H9 (cell line): Measurements from ENCODE around the gene MRPL20. TPM values are rescaled to one million over a fixed set of nuclear protein-coding genes. Genes with fewer than 3 reads are reported as not detected.

Experiments
- DNase-seq: peaks from one replicate; pipeline ENCODE4 v3.0.0-alpha.2; 2017
- H2AFZ ChIP-seq: one replicate; pipeline ENCODE4 v1.6.1; 2013; ENCODE audit warnings: mild to moderate bottlenecking, low read length, control low read depth, moderate library complexity
- H2AK5ac ChIP-seq: 2 replicates; pipeline ENCODE4 v1.6.1; 2013; ENCODE audit warnings: low read length, control low read depth, mixed read lengths; ENCODE audit not compliant: insufficient read length
- H2BK120ac ChIP-seq: one replicate; pipeline ENCODE4 v1.6.1; 2013; ENCODE audit warnings: low read depth, mild to moderate bottlenecking, low read length, control low read depth, inconsistent platforms; ENCODE audit not compliant: poor library complexity, severe bottlenecking
- H2BK12ac ChIP-seq: 2 replicates; pipeline ENCODE4 v1.6.1; 2013; ENCODE audit warnings: low read length, control low read depth, mixed read lengths, low read depth; ENCODE audit not compliant: insufficient read length
- H2BK15ac ChIP-seq: 2 replicates; pipeline ENCODE4 v1.6.1; 2013; ENCODE audit warnings: low read depth, low read length, control low read depth
- H2BK20ac ChIP-seq: one replicate; pipeline ENCODE4 v1.6.1; 2013; ENCODE audit warnings: low read depth, mild to moderate bottlenecking, low read length, control low read depth, inconsistent platforms; ENCODE audit not compliant: poor library complexity, severe bottlenecking
- H2BK5ac ChIP-seq: 2 replicates; pipeline ENCODE4 v1.6.1; 2013; ENCODE audit warnings: low read length, control low read depth, mixed read lengths; ENCODE audit not compliant: insufficient read length
- H3K14ac ChIP-seq: 2 replicates; pipeline ENCODE4 v1.6.1; 2013; ENCODE audit warnings: low read length, control low read depth; ENCODE audit not compliant: insufficient read depth
- H3K18ac ChIP-seq: 2 replicates; pipeline ENCODE4 v1.6.1; 2013; ENCODE audit warnings: low read depth, mild to moderate bottlenecking, mixed read lengths, low read length, control low read depth; ENCODE audit not compliant: insufficient read length
- H3K23ac ChIP-seq: 2 replicates; pipeline ENCODE4 v1.6.1; 2013; ENCODE audit warnings: low read length, control low read depth, mixed read lengths, low read depth; ENCODE audit not compliant: insufficient read length
- H3K23me2 ChIP-seq: 2 replicates; pipeline ENCODE4 v1.6.1; 2013; ENCODE audit warnings: low read depth, mild to moderate bottlenecking, mixed read lengths, low read length, control low read depth; ENCODE audit not compliant: insufficient read length, poor library complexity, severe bottlenecking
- H3K27ac ChIP-seq: 2 replicates; pipeline ENCODE4 v1.5.1; 2013; ENCODE audit warnings: low read length, control low read depth, mixed read lengths, low read depth; ENCODE audit not compliant: insufficient read length
- H3K27me3 ChIP-seq: 2 replicates; pipeline ENCODE4 v1.6.1; 2013; ENCODE audit warnings: low read length, control low read depth, inconsistent platforms; ENCODE audit not compliant: insufficient read depth
- H3K4ac ChIP-seq: 2 replicates; pipeline ENCODE4 v1.6.1; 2013; ENCODE audit warnings: low read depth, mild to moderate bottlenecking, control low read depth, inconsistent platforms, low read length, moderate library complexity
- H3K4me1 ChIP-seq: 2 replicates; pipeline ENCODE4 v1.6.1; 2013; ENCODE audit warnings: low read length, control low read depth, inconsistent platforms; ENCODE audit not compliant: insufficient read depth
- H3K4me2 ChIP-seq: 2 replicates; pipeline ENCODE4 v1.6.1; 2013; ENCODE audit warnings: low read length, control low read depth, mixed read lengths; ENCODE audit not compliant: insufficient read length, insufficient read depth
- H3K56ac ChIP-seq: 2 replicates; pipeline ENCODE4 v1.6.1; 2013; ENCODE audit warnings: low read depth, mild to moderate bottlenecking, mixed read lengths, low read length, control low read depth; ENCODE audit not compliant: insufficient read length
- H3K79me1 ChIP-seq: 2 replicates; pipeline ENCODE4 v1.6.1; 2013; ENCODE audit warnings: low read depth, mild to moderate bottlenecking, moderate library complexity, low read length, control low read depth, inconsistent platforms; ENCODE audit not compliant: insufficient read depth, poor library complexity, severe bottlenecking
- H3K79me2 ChIP-seq: 2 replicates; pipeline ENCODE4 v1.6.1; 2013; ENCODE audit warnings: low read length, control low read depth, inconsistent platforms; ENCODE audit not compliant: insufficient read depth
- H3K9ac ChIP-seq: 2 replicates; pipeline ENCODE4 v1.6.1; 2013; ENCODE audit warnings: low read length, control low read depth, mixed read lengths; ENCODE audit not compliant: insufficient read length; ENCODE audit errors: extremely low read depth
- H3K9me3 ChIP-seq: one replicate; pipeline ENCODE4 v1.6.1; 2013; ENCODE audit warnings: low read depth, low read length, inconsistent platforms; ENCODE audit not compliant: control insufficient read depth
- H3T11ph ChIP-seq: one replicate; pipeline ENCODE4 v1.6.1; 2013; ENCODE audit warnings: mild to moderate bottlenecking, low read length, control low read depth, inconsistent platforms
- H4K20me1 ChIP-seq: one replicate; pipeline ENCODE4 v1.6.1; 2013; ENCODE audit not compliant: control insufficient read depth, insufficient read length, insufficient read depth
- H4K5ac ChIP-seq: 2 replicates; pipeline ENCODE4 v1.6.1; 2013; ENCODE audit warnings: low read depth, mild to moderate bottlenecking, mixed read lengths, low read length, control low read depth; ENCODE audit not compliant: insufficient read length
- H4K8ac ChIP-seq: replicated peaks from 2 replicates; pipeline ENCODE4 v1.6.1; 2013; ENCODE audit warnings: low read length, control low read depth, mixed read lengths, low read depth; ENCODE audit not compliant: insufficient read length
- H4K91ac ChIP-seq: 2 replicates; pipeline ENCODE4 v1.6.1; 2013; ENCODE audit warnings: low read depth, mild to moderate bottlenecking, moderate library complexity, mixed read lengths, low read length, control low read depth; ENCODE audit not compliant: insufficient read length
- H3K27ac Mint-ChIP-seq, 3 experiments: 2 replicates in 2 of 3; 3 replicates in 1 of 3; pipeline ENCODE4 v1.8.0; 2020 to 2021; ENCODE audit warnings: mixed read lengths in 3 of 3, mild to moderate bottlenecking in 1 of 3, moderate library complexity in 1 of 3
- H3K27me3 Mint-ChIP-seq: 2 replicates; pipeline ENCODE4 v1.8.0; 2021; ENCODE audit warnings: low read depth, mild to moderate bottlenecking, moderate library complexity, mixed read lengths
- H3K36me3 Mint-ChIP-seq, 3 experiments: 2 replicates in 2 of 3; 3 replicates in 1 of 3; pipeline ENCODE4 v1.8.0; 2020 to 2021; ENCODE audit warnings: low read depth in 3 of 3, mixed read lengths in 3 of 3; ENCODE audit not compliant: insufficient read depth in 1 of 3
- H3K4me1 Mint-ChIP-seq, 2 experiments: 2 replicates each; pipeline ENCODE4 v1.8.0; 2020; ENCODE audit warnings: mixed read lengths in 2 of 2
- H3K4me3 Mint-ChIP-seq, 2 experiments: 2 replicates in 1 of 2; 3 replicates in 1 of 2; pipeline ENCODE4 v1.8.0; 2020 to 2021; ENCODE audit warnings: mild to moderate bottlenecking in 2 of 2, mixed read lengths in 2 of 2, moderate library complexity in 1 of 2
- H3K9me3 Mint-ChIP-seq, 2 experiments: 2 replicates in 1 of 2; 3 replicates in 1 of 2; pipeline ENCODE4 v1.8.0; 2020; ENCODE audit warnings: mild to moderate bottlenecking in 2 of 2, mixed read lengths in 2 of 2, moderate library complexity in 1 of 2
- WGBS: extraction: QIAGEN DNeasy Blood & Tissue Kit; methylation state at CpG from one replicate; pipeline ENCODE4 v1.1.7; 2013; ENCODE audit warnings: missing lambda C conversion rate, low lambda C conversion rate, mixed read lengths; ENCODE audit not compliant: insufficient read length; ENCODE audit errors: extremely low coverage; 5-methylcytosine and 5-hydroxymethylcytosine counted together
- total RNA-seq: library from RNA; stranded (reverse); gene quantifications from 2 replicates; pipeline ENCODE4 v1.2.1, GENCODE V29; 2021
- TF ChIP-seq, protein P1 (sequence below): fragments of 200-600 bp; sonication (generic); conservative IDR thresholded peaks from 3 replicates; pipeline ENCODE4 v1.8.0; 2021; ENCODE audit warnings: antibody characterized with exemption, mild to moderate bottlenecking

The MRPL20 gene
- total RNA-seq, 1 experiment from 2014 or later = 162 TPM

DNA sequence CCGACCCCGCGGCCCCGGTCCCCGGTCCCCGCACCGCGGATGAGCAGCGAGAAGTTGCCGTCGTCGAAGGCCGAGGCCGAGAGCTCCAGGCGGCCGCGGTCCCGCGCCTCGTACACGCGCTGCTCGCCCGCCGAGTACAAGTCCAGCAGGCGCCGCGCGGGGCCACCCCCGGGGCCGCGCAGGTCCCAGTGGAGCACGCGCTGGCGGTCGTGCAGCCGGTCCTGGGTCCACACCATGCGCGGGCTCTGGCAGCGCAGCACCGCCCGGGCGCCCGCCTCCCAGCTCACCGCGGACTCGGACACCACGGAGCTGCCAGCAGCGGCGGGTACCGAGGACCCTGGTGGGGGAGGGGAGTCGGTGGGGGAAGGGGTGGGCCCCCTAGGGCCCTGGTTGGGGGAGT lies 51.7 kb downstream of the MRPL20 start:
- Histone ChIP-seq H4K8ac (no peak overlapping the region), H3K27ac (no peak overlapping the region), H2AK5ac (no peak overlapping the region), H3K79me1 (no peaks in the 10 kb centered on the region), H3K4me1 (no peaks in the 10 kb centered on the region; the same call in 1 of the 2 replicates), H4K20me1 (no peaks in the 10 kb centered on the region), H4K5ac (no peak overlapping the region), H2BK15ac (no peak overlapping the region), H3K23ac (no peak overlapping the region), H3K23me2 (peaks cover 7% of the 10 kb centered on the region), H3K27me3 (peaks cover 4% of the 10 kb centered on the region; the same call in 1 of the 2 replicates), H4K91ac (no peak overlapping the region), H2AFZ (no peak overlapping the region), H2BK5ac (no peak overlapping the region), H2BK20ac (no peak overlapping the region), H3K4ac (no peak overlapping the region), H3K14ac (no peak overlapping the region), H3K79me2 (no peaks in the 10 kb centered on the region), H3K56ac (no peak overlapping the region), H3K9me3 (no peaks in the 10 kb centered on the region), H3K9ac (no peak overlapping the region), H3K4me2 (peak overlapping the region; percentile 62), H3K18ac (no peak overlapping the region), H2BK120ac (no peak overlapping the region), H2BK12ac (no peak overlapping the region), H3T11ph (no peak overlapping the region)
- no CpG with 5 or more reads among the region's 52 CpGs for WGBS
- Mint-ChIP-seq H3K4me1 (peaks cover 27 to 52% of the 10 kb centered on the region in 2 experiments), H3K36me3 (peaks cover 0 to 8% (median 2%) of the 10 kb centered on the region in 3 experiments; a peak in 1 of 7 replicates), H3K9me3 (no peaks in the 10 kb centered on the region), H3K27me3 (peaks cover 37% of the 10 kb centered on the region), H3K27ac (no peak overlapping the region), H3K4me3 (no peak overlapping the region)
- TF ChIP-seq, protein P1, sequence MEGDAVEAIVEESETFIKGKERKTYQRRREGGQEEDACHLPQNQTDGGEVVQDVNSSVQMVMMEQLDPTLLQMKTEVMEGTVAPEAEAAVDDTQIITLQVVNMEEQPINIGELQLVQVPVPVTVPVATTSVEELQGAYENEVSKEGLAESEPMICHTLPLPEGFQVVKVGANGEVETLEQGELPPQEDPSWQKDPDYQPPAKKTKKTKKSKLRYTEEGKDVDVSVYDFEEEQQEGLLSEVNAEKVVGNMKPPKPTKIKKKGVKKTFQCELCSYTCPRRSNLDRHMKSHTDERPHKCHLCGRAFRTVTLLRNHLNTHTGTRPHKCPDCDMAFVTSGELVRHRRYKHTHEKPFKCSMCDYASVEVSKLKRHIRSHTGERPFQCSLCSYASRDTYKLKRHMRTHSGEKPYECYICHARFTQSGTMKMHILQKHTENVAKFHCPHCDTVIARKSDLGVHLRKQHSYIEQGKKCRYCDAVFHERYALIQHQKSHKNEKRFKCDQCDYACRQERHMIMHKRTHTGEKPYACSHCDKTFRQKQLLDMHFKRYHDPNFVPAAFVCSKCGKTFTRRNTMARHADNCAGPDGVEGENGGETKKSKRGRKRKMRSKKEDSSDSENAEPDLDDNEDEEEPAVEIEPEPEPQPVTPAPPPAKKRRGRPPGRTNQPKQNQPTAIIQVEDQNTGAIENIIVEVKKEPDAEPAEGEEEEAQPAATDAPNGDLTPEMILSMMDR = no peak
- no peak for DNase-seq
